ENCODE results near the gene ZMYM2.
A peak's percentile ranks its signal among the peaks of the same experiment; 100 is the strongest.

ZMYM2 gene

GRCh38 chr13:20114066-20114610 lies 155.6 kb downstream of the ZMYM2 start:
- no peak for FAIRE-seq

GRCh38 chr13:20116213-20116612 lies 157.7 kb downstream of the ZMYM2 start:
- FAIRE-seq, result no peak

GRCh38 chr13:20118268-20119140 lies 160.0 kb downstream of the ZMYM2 start:
- FAIRE-seq, result no peak

GRCh38 chr13:20119960-20120359 lies 161.4 kb downstream of the ZMYM2 start:
- no peak for FAIRE-seq

- FAIRE-seq, result no peak
Measured at GRCh38 chr13:20121159-20121525, 162.6 kb downstream of the ZMYM2 start.

GRCh38 chr13:20124303-20124702 lies 165.8 kb downstream of the ZMYM2 start:
- no peak for FAIRE-seq

GRCh38 chr13:20125129-20125782 lies 166.7 kb downstream of the ZMYM2 start:
- FAIRE-seq, result peak; percentile 28

- FAIRE-seq, result no peak
Measured at GRCh38 chr13:20125783-20126165, 167.2 kb downstream of the ZMYM2 start.

GRCh38 chr13:20126541-20127261 lies 168.2 kb downstream of the ZMYM2 start:
- no peak for FAIRE-seq

GRCh38 chr13:20127262-20127561 lies 168.7 kb downstream of the ZMYM2 start:
- no peak for FAIRE-seq

GRCh38 chr13:20127562-20128458 lies 169.3 kb downstream of the ZMYM2 start:
- FAIRE-seq, result no peak

- no peak for FAIRE-seq
Measured at GRCh38 chr13:20128459-20128931, 170.0 kb downstream of the ZMYM2 start.

- no peak for FAIRE-seq
Measured at GRCh38 chr13:20129076-20129475, 170.5 kb downstream of the ZMYM2 start.

GRCh38 chr13:20130012-20130411 lies 171.5 kb downstream of the ZMYM2 start:
- no peak for FAIRE-seq

- no peak for FAIRE-seq
Measured at GRCh38 chr13:20130652-20131051, 172.1 kb downstream of the ZMYM2 start.

- FAIRE-seq, result no peak
Measured at GRCh38 chr13:20131057-20131832, 172.7 kb downstream of the ZMYM2 start.

GRCh38 chr13:20132052-20132634 lies 173.6 kb downstream of the ZMYM2 start:
- FAIRE-seq, result no peak

- FAIRE-seq, result no peak
Measured at GRCh38 chr13:20134732-20135131, 176.2 kb downstream of the ZMYM2 start.

- FAIRE-seq, result no peak
Measured at GRCh38 chr13:20136781-20137703, 178.5 kb downstream of the ZMYM2 start.

- FAIRE-seq, result no peak
Measured at GRCh38 chr13:20137875-20138274, 179.3 kb downstream of the ZMYM2 start.
